Jurkat, Clone E6-1 (cell line): ENCODE results near the gene ZNF549. TPM values are rescaled to one million over a fixed set of nuclear protein-coding genes. Genes with fewer than 3 reads are reported as not detected.
"Not testable (repeated sequence)": the region's sequence is repeated elsewhere in the genome, so short reads cannot be mapped to it uniquely, and the experiment has no call there.

Source experiments
- DNase-seq: peaks from one replicate; pipeline ENCODE4 v3.0.0-alpha.2; 2011; ENCODE audit warnings: low read depth, low spot score
- H3K4me3 ChIP-seq: 2 replicates; pipeline ENCODE4 v1.5.1; 2011; ENCODE audit warnings: mild to moderate bottlenecking, low read length, control low read depth, moderate library complexity
- polyA plus RNA-seq: library from polyadenylated mRNA; unstranded; fragments of >200 nt; gene quantifications from one replicate; pipeline ENCODE4 v1.2.1, GENCODE V29; 2012; ENCODE audit warnings: missing spikeins; ENCODE audit not compliant: insufficient read length, insufficient read depth

The ZNF549 gene
- 5.1 TPM for polyA plus RNA-seq

DNA sequence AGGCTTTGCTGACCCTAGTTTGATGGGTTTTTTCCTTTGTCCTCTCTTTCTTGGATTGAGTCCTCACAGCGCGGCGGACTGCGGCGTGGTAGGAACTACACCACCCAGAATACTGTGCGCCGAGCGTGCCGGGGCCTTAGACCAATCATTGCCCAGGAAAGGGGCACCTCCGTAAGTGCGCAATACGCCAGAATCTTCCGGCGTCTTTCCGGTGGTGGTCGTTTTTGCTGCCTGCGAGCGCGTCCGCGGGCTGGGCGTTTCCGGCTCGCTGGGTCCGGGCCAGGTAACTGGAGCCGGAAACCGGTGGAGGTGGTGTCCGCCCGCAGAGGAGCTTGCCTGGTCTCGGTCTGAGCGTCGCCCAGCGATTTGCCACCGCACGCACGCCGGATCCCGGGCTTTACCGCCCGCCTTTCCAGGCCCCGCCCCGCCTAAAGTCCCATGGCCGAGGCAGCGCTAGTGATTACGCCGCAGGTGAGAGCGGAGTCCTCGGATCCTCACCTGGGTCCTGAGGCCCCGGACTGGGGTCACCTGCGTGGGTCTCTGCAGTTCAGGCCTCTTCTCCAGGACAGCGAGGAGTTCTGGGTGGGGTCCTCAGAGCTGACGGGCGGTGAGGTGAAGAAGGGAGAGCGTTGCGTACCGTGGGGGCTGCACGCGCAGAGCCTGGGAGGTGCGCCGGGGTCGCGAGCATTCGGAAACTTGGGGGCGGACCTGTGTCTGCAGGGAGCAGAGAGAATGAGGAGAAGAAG lies at the start of gene ZNF549:
TSS of gene ZNF549 (plus strand) at position 221 of the 746 bp plus-strand sequence. CDS start at position 439, 218 bp downstream.
- peak; percentile 92 for DNase-seq
- peak within 1 kb of the TSS; percentile 82 for H3K4me3 ChIP-seq

DNA sequence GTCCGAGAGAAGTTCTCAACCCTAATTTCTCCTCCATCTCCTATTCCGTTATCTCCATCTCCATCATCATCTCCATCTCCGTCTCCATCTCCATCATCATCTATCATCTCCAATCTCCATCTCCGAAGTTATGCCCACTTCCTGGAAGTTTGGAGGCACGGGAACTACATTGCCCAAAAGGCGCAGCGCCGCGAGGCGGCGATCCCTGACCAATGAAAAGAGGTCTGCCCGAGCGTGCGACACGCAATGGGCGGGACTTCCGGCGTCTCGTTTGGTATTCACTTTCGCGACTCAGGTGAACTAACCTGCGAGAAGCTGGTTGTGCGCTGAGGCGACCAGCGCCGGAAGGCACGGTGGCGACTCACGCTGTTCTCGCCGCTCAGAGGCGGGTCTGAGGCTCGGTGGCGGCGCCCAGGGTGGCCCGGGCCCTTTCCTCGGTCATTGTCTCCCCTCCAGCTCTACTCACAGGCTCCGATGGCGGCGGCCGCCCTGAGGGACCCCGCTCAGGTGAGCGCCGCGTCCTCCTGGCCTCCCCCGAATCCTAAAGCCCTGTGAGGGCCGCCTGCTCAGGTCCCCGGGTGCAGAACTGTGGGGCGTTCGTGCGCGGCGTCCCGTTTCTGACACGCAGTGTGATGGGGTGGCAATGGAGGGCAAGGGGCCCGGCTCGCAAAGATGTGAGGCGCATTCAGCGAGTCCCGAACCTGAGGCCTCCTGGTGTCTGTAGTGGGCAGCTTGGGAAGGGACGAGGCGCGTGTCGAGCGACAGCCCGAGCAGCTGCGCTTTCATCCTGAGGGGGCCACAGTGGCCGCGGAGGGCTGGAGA lies 39.5 kb upstream of the ZNF549 start, which contains the start of gene ZNF419:
TSS of gene ZNF419 (plus strand) at position 274 of the 822 bp plus-strand sequence. CDS start at position 475, 201 bp downstream.
- peak within 1 kb of the TSS; percentile 76 for H3K4me3 ChIP-seq
- DNase-seq: peak; percentile 88

- peak overlapping the region; percentile 35 for H3K4me3 ChIP-seq
- DNase-seq: not testable (repeated sequence)
Observed at GRCh38 chr19:57488299-57488644, 38.9 kb upstream of the ZNF549 start.

- H3K4me3 ChIP-seq: not testable (repeated sequence)
Observed at GRCh38 chr19:57499332-57499679, 27.9 kb upstream of the ZNF549 start.

DNA sequence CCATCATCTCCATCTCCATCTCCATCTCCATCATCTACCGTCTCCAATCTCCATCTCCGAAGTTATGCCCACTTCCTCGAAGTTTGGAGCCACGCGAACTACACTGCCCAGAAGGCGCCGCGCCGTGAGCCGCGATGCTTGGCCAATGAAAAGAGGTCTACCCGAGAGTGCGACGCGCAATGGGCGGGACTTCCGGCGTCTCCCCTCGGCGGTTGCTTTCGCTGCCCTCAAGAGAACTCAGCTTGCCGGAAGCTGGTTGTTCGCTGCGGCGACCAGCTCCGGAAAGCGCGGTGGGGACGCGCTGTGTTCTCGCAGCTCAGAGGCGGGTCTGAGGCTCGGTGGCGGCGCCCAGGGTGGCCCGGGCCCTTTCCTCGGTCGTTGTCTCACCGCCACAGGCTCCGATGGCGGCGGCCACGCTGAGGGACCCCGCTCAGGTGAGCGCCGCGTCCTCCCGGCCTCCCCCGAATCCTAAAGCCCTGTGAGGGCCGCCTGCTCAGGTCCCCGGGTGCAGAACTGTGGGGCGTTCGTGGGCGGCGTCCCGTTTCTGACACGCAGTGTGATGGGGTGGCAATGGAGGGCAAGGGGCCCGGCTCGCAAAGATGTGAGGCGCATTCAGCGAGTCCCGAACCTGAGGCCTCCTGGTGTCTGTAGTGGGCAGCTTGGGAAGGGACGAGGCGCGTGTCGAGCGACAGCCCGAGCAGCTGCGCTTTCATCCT lies 27.3 kb upstream of the ZNF549 start, which contains the start of gene ZNF773:
TSS of gene ZNF773 (plus strand) at position 259 of the 716 bp plus-strand sequence. CDS start at position 402, 143 bp downstream.
- DNase-seq: peak; percentile 98
- H3K4me3 ChIP-seq: peak within 1 kb of the TSS; percentile 58

More at GRCh38 chr19:57499332-57499679, 27.9 kb upstream of the ZNF549 start:
- not testable (repeated sequence) for DNase-seq

- not testable (repeated sequence) for DNase-seq
- H3K4me3 ChIP-seq: peak overlapping the region; percentile 45
Observed at GRCh38 chr19:57500400-57500799, 26.8 kb upstream of the ZNF549 start.

GRCh38 chr19:57506163-57506562 lies 21.0 kb upstream of the ZNF549 start:
- no peak overlapping the region for H3K4me3 ChIP-seq

GRCh38 chr19:57511484-57511883 lies 15.7 kb upstream of the ZNF549 start:
- no peak for DNase-seq
- H3K4me3 ChIP-seq: no peak overlapping the region

More at GRCh38 chr19:57506163-57506562, 21.0 kb upstream of the ZNF549 start:
- DNase-seq: no peak

DNA sequence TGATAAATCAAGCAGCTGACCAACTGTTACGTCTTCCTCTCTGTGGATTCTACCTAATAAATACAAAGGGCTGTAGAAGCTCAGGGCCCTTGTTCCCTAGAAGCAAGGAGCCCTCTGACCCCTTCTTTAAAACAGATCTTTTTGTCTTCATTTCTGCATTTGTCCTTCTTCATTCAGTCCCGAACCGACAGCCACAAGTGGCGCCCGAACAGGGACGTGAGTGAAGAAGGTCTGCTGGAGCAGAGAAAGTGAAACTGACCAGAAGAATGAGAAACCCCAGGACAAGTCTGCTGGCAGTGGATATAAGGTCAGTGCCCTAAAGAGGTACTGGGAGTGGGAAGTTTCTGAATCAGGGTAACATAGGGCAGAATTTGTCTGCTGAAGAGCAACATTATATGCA lies 14.3 kb upstream of the ZNF549 start:
- DNase-seq: no peak

GRCh38 chr19:57515255-57515654 lies 11.9 kb upstream of the ZNF549 start:
- no peak for DNase-seq
- H3K4me3 ChIP-seq: no peak overlapping the region

More for the DNA sequence above, 14.3 kb upstream of the ZNF549 start:
- no peak overlapping the region for H3K4me3 ChIP-seq

GRCh38 chr19:57518021-57518420 lies 9.1 kb upstream of the ZNF549 start:
- H3K4me3 ChIP-seq, DNase-seq: not testable (repeated sequence)

GRCh38 chr19:57537953-57538547 lies 10.9 kb downstream of the ZNF549 start:
- H3K4me3 ChIP-seq: no peak overlapping the region
- DNase-seq: no peak

DNA sequence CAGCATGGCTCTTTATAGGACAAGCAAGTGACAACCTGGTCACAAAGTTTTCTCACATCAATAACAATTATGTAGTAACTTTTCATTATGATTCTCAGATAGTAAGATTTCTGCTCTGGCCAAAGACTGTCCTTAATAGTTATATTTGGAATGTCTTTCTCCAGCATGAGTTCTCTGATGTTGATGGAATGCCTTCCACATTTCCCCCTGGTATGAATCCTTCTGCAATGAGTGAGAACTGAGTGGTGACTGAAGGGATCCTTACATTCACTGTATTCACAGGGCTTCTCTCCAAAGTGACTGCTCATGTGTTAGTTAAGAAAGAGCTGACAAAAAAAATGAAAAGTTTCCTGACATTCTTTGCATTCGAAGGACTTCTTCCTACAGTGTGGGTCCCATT lies 19.4 kb downstream of the ZNF549 start:
- H3K4me3 ChIP-seq: no peak overlapping the region
- no peak for DNase-seq

DNA sequence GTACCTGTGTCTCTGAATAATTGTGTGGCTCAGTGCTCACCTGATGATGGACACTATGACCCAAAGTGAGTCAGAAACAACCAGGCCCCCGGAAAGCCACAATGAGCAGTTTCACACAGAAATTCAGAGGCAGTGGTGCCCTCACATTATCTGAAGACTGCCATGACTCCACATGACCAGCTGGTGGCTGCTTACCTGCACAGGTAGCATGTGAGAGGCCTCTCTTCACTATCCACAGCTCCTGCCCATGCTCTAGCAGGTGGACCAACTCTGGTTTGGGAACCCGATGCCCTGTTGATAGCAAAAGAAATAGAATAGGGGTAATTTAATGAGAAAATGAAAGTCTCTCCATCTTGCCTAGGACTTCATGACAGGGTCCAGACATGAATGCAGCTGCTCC lies 25.3 kb downstream of the ZNF549 start:
- no peak overlapping the region for H3K4me3 ChIP-seq
- no peak for DNase-seq

DNA sequence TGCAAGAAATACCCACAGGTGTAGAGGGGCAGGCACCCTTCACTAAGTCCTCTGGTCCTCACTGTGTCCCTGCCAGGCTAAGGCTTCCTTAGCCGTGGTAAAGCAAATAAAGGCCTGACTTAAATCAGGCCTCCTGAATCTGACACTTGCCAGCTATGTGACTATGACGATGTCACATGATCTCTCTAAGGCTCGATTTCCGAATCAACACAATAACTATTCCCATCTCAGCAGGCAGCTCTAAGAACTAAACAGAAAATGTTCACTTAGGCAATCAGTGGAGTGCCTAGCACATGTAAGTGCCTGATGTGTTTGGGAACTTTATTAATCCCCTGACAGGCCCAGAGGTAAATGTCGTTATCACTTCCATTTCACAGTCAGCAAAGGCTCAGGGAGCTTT lies 30.5 kb downstream of the ZNF549 start:
- H3K4me3 ChIP-seq: no peak overlapping the region
- no peak for DNase-seq

DNA sequence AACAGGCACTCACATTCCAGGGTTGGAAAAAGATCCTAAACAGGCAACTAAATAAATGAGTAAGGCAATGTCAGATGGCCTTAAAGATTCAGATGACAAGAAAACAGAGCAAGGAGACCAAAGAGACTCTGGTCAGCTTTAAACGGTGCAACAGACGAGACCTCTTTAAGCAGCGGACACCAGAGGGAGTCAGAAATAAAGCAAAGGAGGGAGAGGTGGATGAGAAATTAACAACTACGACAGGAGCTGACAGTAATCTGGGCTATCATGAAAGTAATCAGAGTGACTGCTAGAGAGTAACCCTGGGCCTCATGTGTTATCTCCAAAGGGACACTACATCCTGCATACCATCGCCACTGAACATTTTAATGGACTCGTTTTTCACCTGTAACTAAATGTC lies 31.4 kb downstream of the ZNF549 start:
- peak; percentile 6 for DNase-seq
- peak overlapping the region; percentile 88 for H3K4me3 ChIP-seq

- peak overlapping the region; percentile 88 for H3K4me3 ChIP-seq
- DNase-seq: no peak
Observed at GRCh38 chr19:57559008-57559403, 31.9 kb downstream of the ZNF549 start.

- DNase-seq: peak; percentile 83
- H3K4me3 ChIP-seq: peak within 1 kb of the TSS; percentile 88
Observed at GRCh38 chr19:57559404-57560025, 32.4 kb downstream of the ZNF549 start, which contains the start of gene ZNF550. Gene ZNF550 (minus strand): TSS chr19:57559863. CDS start chr19:57559682, 181 bp downstream.
